MM.1S (cell line): Measurements from ENCODE around the gene RHOBTB3.
A peak's percentile ranks its signal among the peaks of the same experiment; 100 is the strongest.

Experiments
- DNase-seq: peaks from one replicate; pipeline ENCODE4 v3.0.0-alpha.2; 2015
- H2AFZ ChIP-seq: fragments of 300-600 bp; sonication (generic); 2 replicates; pipeline ENCODE4 v1.6.0; 2016; ENCODE audit warnings: antibody characterized with exemption, low read length
- H3F3A ChIP-seq: fragments of 300-600 bp; sonication (generic); 2 replicates; pipeline ENCODE4 v1.6.1; 2016; ENCODE audit warnings: mild to moderate bottlenecking, antibody characterized with exemption, low read length, moderate library complexity, mixed read lengths; ENCODE audit not compliant: insufficient read depth
- H3K27ac ChIP-seq: fragments of 300-600 bp; sonication (generic); 2 replicates; pipeline ENCODE4 v1.5.1; 2016; ENCODE audit warnings: mild to moderate bottlenecking, low read length
- H3K27me3 ChIP-seq: fragments of 300-600 bp; sonication (generic); replicated peaks from 2 replicates; pipeline ENCODE4 v1.6.0; 2016; ENCODE audit warnings: low read length; ENCODE audit not compliant: insufficient read depth
- H3K36me3 ChIP-seq: fragments of 300-600 bp; sonication (generic); replicated peaks from 2 replicates; pipeline ENCODE4 v1.6.1; 2016; ENCODE audit warnings: mild to moderate bottlenecking, low read length, mixed read lengths; ENCODE audit not compliant: insufficient read depth
- H3K4me1 ChIP-seq: fragments of 300-600 bp; sonication (generic); 2 replicates; pipeline ENCODE4 v1.6.1; 2016; ENCODE audit warnings: low read length, mixed read lengths
- H3K4me2 ChIP-seq: fragments of 300-600 bp; sonication (generic); 2 replicates; pipeline ENCODE4 v1.6.0; 2016; ENCODE audit warnings: low read depth, low read length
- H3K4me3 ChIP-seq: fragments of 300-600 bp; sonication (generic); 2 replicates; pipeline ENCODE4 v1.5.1; 2016; ENCODE audit warnings: low read length, mixed read lengths
- H3K79me2 ChIP-seq: fragments of 300-600 bp; sonication (generic); 2 replicates; pipeline ENCODE4 v1.6.1; 2016; ENCODE audit warnings: mixed run types, low read length, mixed read lengths
- H3K9ac ChIP-seq: fragments of 300-600 bp; sonication (generic); 2 replicates; pipeline ENCODE4 v1.6.1; 2016; ENCODE audit warnings: low read length, mixed read lengths
- H3K9me2 ChIP-seq: fragments of 300-600 bp; sonication (generic); replicated peaks from 2 replicates; pipeline ENCODE4 v1.6.1; 2016; ENCODE audit warnings: mild to moderate bottlenecking, low read length, mixed read lengths; ENCODE audit not compliant: insufficient read depth
- H3K9me3 ChIP-seq: fragments of 300-600 bp; sonication (generic); replicated peaks from 2 replicates; pipeline ENCODE4 v1.6.1; 2016; ENCODE audit warnings: mild to moderate bottlenecking, low read length, mixed read lengths; ENCODE audit not compliant: insufficient read depth
- H4K20me1 ChIP-seq: fragments of 300-600 bp; sonication (generic); 2 replicates; pipeline ENCODE4 v1.6.1; 2016; ENCODE audit warnings: mild to moderate bottlenecking, low read length, moderate library complexity, mixed read lengths; ENCODE audit not compliant: insufficient read depth
- CTCF ChIP-seq: fragments of 300-600 bp; sonication (generic); IDR thresholded peaks from 2 replicates; pipeline ENCODE4 v1.5.1; 2016; ENCODE audit warnings: antibody characterized with exemption, low read length, mixed read lengths
- EZH2 ChIP-seq: fragments of 300-600 bp; sonication (generic); optimal IDR thresholded peaks from 2 replicates; pipeline ENCODE3; 2017; ENCODE audit warnings: low read depth, mild to moderate bottlenecking, antibody characterized with exemption, low read length, mixed read lengths
- EZH2phosphoT487 ChIP-seq: fragments of 300-600 bp; sonication (generic); IDR thresholded peaks from 2 replicates; pipeline ENCODE4 v1.6.1; 2018; ENCODE audit warnings: antibody characterized with exemption, low read length

RHOBTB3 gene

GRCh38 chr5:95804736-95805539, 73.8 kb downstream of the RHOBTB3 start:
- Histone ChIP-seq H4K20me1 (no peaks in the 10 kb centered on the region), H3K9ac (no peak overlapping the region), H3K9me2 (no peaks in the 10 kb centered on the region), H3K9me3 (no peaks in the 10 kb centered on the region), H3K27me3 (no peaks in the 10 kb centered on the region), H2AFZ (no peak overlapping the region), H3K4me3 (no peak overlapping the region), H3F3A (peaks cover 20% of the 10 kb centered on the region), H3K79me2 (no peaks in the 10 kb centered on the region), H3K36me3 (no peaks in the 10 kb centered on the region), H3K4me1 (peaks cover 22% of the 10 kb centered on the region), H3K4me2 (no peak overlapping the region), H3K27ac (no peak overlapping the region)
- TF ChIP-seq EZH2phosphoT487, result no peak
- TF ChIP-seq EZH2, result no peak
- TF ChIP-seq CTCF, result no peak
- no peak for DNase-seq

- Histone ChIP-seq H3K27ac (no peak overlapping the region), H3K36me3 (no peaks in the 10 kb centered on the region), H2AFZ (no peak overlapping the region), H4K20me1 (no peaks in the 10 kb centered on the region), H3K4me1 (peaks cover 25% of the 10 kb centered on the region), H3K4me2 (no peak overlapping the region), H3K9me2 (no peaks in the 10 kb centered on the region), H3K27me3 (no peaks in the 10 kb centered on the region), H3K4me3 (no peak overlapping the region), H3K9ac (no peak overlapping the region), H3F3A (peaks cover 21% of the 10 kb centered on the region), H3K79me2 (no peaks in the 10 kb centered on the region), H3K9me3 (no peaks in the 10 kb centered on the region)
- TF ChIP-seq EZH2phosphoT487 (no peak), EZH2 (no peak)
- no peak for DNase-seq
These were observed 75.6 kb downstream of the RHOBTB3 start for GRCh38 chr5:95806687-95807086.

- Histone ChIP-seq H3K79me2 (no peaks in the 10 kb centered on the region), H3F3A (peaks cover 21% of the 10 kb centered on the region), H3K9me2 (no peaks in the 10 kb centered on the region), H3K27me3 (no peaks in the 10 kb centered on the region), H4K20me1 (no peaks in the 10 kb centered on the region), H3K36me3 (no peaks in the 10 kb centered on the region), H3K27ac (peak overlapping the region; percentile 67; the same call in 1 of the 2 replicates), H3K9me3 (no peaks in the 10 kb centered on the region), H2AFZ (peak overlapping the region; percentile 56), H3K4me1 (peaks cover 25% of the 10 kb centered on the region), H3K4me2 (peak overlapping the region; percentile 87), H3K9ac (peak overlapping the region; percentile 33; the same call in 1 of the 2 replicates), H3K4me3 (peak overlapping the region; percentile 45)
- DNase-seq, result no peak
- TF ChIP-seq EZH2 (no peak), EZH2phosphoT487 (no peak), CTCF (no peak)
These were observed 77.0 kb downstream of the RHOBTB3 start for GRCh38 chr5:95808013-95808685.
